BJ (cell line): Measurements from ENCODE around the gene CDK17. TPM values are rescaled to one million over a fixed set of nuclear protein-coding genes. Genes with fewer than 3 reads are reported as not detected.

Source experiments
- CTCF ChIA-PET: fragments of 350-600 bp; formaldehyde crosslinking; extraction: SDS; loops from one replicate; lab custom pipeline; 2021; ENCODE audit warnings: antibody characterized with exemption, inconsistent platforms; lab: Yijun Ruan, JAX
- POLR2A ChIA-PET: fragments of 300-600 bp; sonication (Branson Sonifier 250); formaldehyde crosslinking; extraction: SDS; loops from one replicate; lab custom pipeline; 2021; ENCODE audit warnings: antibody characterized with exemption; lab: Charles Lee
- DNase-seq: peaks from one replicate; pipeline ENCODE4 v3.0.0-alpha.2; 2011; ENCODE audit warnings: low read depth
- H3K27me3 ChIP-seq: 2 replicates; pipeline ENCODE4 v1.6.0; 2011; ENCODE audit warnings: low read length; ENCODE audit not compliant: control insufficient read depth, insufficient read depth
- H3K36me3 ChIP-seq: 2 replicates; pipeline ENCODE4 v1.5.1; 2011; ENCODE audit warnings: low read length; ENCODE audit not compliant: control insufficient read depth, insufficient read depth
- H3K4me3 ChIP-seq: 2 replicates; pipeline ENCODE4 v1.5.1; 2011; ENCODE audit warnings: low read depth, mild to moderate bottlenecking, control low read depth, low read length
- CTCF ChIP-seq: IDR thresholded peaks from 2 replicates; pipeline ENCODE4 v1.5.1; 2011; ENCODE audit warnings: low read depth, mild to moderate bottlenecking, control low read depth, inconsistent platforms, low read length, moderate library complexity; ENCODE audit not compliant: insufficient read depth
- polyA plus RNA-seq: library from polyadenylated mRNA; depleted of rRNA; stranded (reverse); fragments of >200 nt; gene quantifications from 2 replicates; pipeline ENCODE4 v1.2.3, GENCODE V29; 2011

Gene CDK17
- polyA plus RNA-seq, 1 experiment, result 14.8 TPM

- no peak for DNase-seq
- ChIA-PET CTCF (interaction anchor here (0.8 to 0.9 kb wide), 2 partner anchors 161 to 251 kb away, joined by 3 to 4 read pairs; partner anchors contain the start of gene CFAP54), POLR2A (no interaction called here)
- Histone ChIP-seq H3K4me3 (no peak overlapping the region), H3K27me3 (no peaks in the 10 kb centered on the region), H3K36me3 (no peaks in the 10 kb centered on the region)
- no peak for TF ChIP-seq CTCF
Observed at GRCh38 chr12:96238336-96239047, 161.7 kb downstream of the CDK17 start.

- ChIA-PET CTCF (interaction anchor here (0.7 to 1.2 kb wide), 4 partner anchors 25 to 280 kb away, joined by 3 to 4 read pairs (median 3); partner anchors contain the start of gene CFAP54), POLR2A (no interaction called here)
- H3K4me3 ChIP-seq, result no peak overlapping the region
- H3K36me3 ChIP-seq, result no peaks in the 10 kb centered on the region
- no peaks in the 10 kb centered on the region for H3K27me3 ChIP-seq
- peak; percentile 88 for DNase-seq
- TF ChIP-seq CTCF, result no peak
Observed at GRCh38 chr12:96237465-96238077, 162.7 kb downstream of the CDK17 start.

GRCh38 chr12:96237035-96237434 is 163.2 kb downstream of the CDK17 start:
- Histone ChIP-seq H3K36me3 (no peaks in the 10 kb centered on the region), H3K4me3 (no peak overlapping the region), H3K27me3 (no peaks in the 10 kb centered on the region)
- no peak for TF ChIP-seq CTCF
- no peak for DNase-seq
- ChIA-PET CTCF (interaction anchor here (0.6 to 1.2 kb wide), 3 partner anchors 25 to 280 kb away, joined by 3 to 4 read pairs (median 3); no protein-coding TSS in a partner anchor), POLR2A (no interaction called here)

GRCh38 chr12:96236221-96236822 is 163.9 kb downstream of the CDK17 start:
- ChIA-PET CTCF (interaction anchor here (0.6 kb wide), 1 partner anchor 154 kb away, joined by 3 read pairs; no protein-coding TSS in a partner anchor), POLR2A (no interaction called here)
- H3K36me3 ChIP-seq, result no peaks in the 10 kb centered on the region
- no peak for DNase-seq
- no peak for TF ChIP-seq CTCF
- H3K27me3 ChIP-seq, result no peaks in the 10 kb centered on the region
- no peak overlapping the region for H3K4me3 ChIP-seq

GRCh38 chr12:96235484-96235826 is 164.8 kb downstream of the CDK17 start:
- CTCF ChIA-PET, result interaction anchor here (1.2 to 2.2 kb wide), 2 partner anchors 15 to 247 kb away, joined by 3 to 5 read pairs; no protein-coding TSS in a partner anchor

More at GRCh38 chr12:96235484-96235826, 164.8 kb downstream of the CDK17 start:
- DNase-seq, result no peak
- Histone ChIP-seq H3K36me3 (no peaks in the 10 kb centered on the region), H3K4me3 (no peak overlapping the region), H3K27me3 (no peaks in the 10 kb centered on the region)
- POLR2A ChIA-PET, result no interaction called here
- TF ChIP-seq CTCF, result no peak
